IMR-90 (cell line): Measurements from ENCODE around the gene MIPEP. TPM values are rescaled to one million over a fixed set of nuclear protein-coding genes. Genes with fewer than 3 reads are reported as not detected.

Experiments used
- ATAC-seq: fragments of 200-7000 bp; cut with Tn5 transposase; 2 replicates; pipeline ENCODE4 v1.9.1; 2020; ENCODE audit warnings: low read depth, mild to moderate bottlenecking, moderate library complexity
- BruUV-seq: library from RNA; stranded (reverse); fragments of 400-500 nt; replicated peaks from 2 replicates; lab custom pipeline; 2021; lab: Mats Ljungman, UMichigan
- CTCF ChIA-PET: fragments of 300-600 bp; formaldehyde crosslinking; extraction: SDS; loops from one replicate; lab custom pipeline; 2021; ENCODE audit warnings: antibody characterized with exemption; lab: Yijun Ruan, JAX
- POLR2A ChIA-PET: fragments of 300-600 bp; sonication (Branson Sonifier 250); formaldehyde crosslinking; loops from one replicate; lab custom pipeline; 2022; ENCODE audit warnings: antibody characterized with exemption; ENCODE audit not compliant: unreplicated experiment; lab: Charles Lee
- DNase-seq: peaks from one replicate; pipeline ENCODE4 v3.0.0; 2013
- H2AFZ ChIP-seq: replicated peaks from 2 replicates; pipeline ENCODE3; 2013; ENCODE audit warnings: low read length, mild to moderate bottlenecking; ENCODE audit not compliant: poor library complexity
- H2AK5ac ChIP-seq: 2 replicates; pipeline ENCODE4 v1.6.1; 2013; ENCODE audit warnings: low read depth, low read length, inconsistent platforms
- H2AK9ac ChIP-seq: replicated peaks from 2 replicates; pipeline ENCODE3; 2013; ENCODE audit warnings: mild to moderate bottlenecking, low read depth, low read length, moderate library complexity; ENCODE audit not compliant: poor library complexity
- H2BK120ac ChIP-seq: 2 replicates; pipeline ENCODE4 v1.6.1; 2013; ENCODE audit warnings: low read depth, low read length, inconsistent platforms
- H2BK15ac ChIP-seq: 3 replicates; pipeline ENCODE4 v1.6.1; 2013; ENCODE audit warnings: low read depth, low read length, inconsistent platforms
- H2BK20ac ChIP-seq: 2 replicates; pipeline ENCODE4 v1.6.1; 2013; ENCODE audit warnings: low read depth, mild to moderate bottlenecking, inconsistent platforms, low read length, moderate library complexity
- H2BK5ac ChIP-seq: 2 replicates; pipeline ENCODE4 v1.6.1; 2013; ENCODE audit warnings: mild to moderate bottlenecking, low read depth, low read length, inconsistent platforms; ENCODE audit not compliant: poor library complexity, severe bottlenecking
- H3K14ac ChIP-seq: replicated peaks from 2 replicates; pipeline ENCODE4 v1.6.1; 2013; ENCODE audit warnings: low read depth, low read length, inconsistent platforms
- H3K18ac ChIP-seq: 2 replicates; pipeline ENCODE4 v1.6.1; 2013; ENCODE audit warnings: low read depth, low read length, control low read depth
- H3K23ac ChIP-seq: 2 replicates; pipeline ENCODE4 v1.6.1; 2013; ENCODE audit warnings: low read depth, low read length, inconsistent platforms
- H3K27ac ChIP-seq: 2 replicates; pipeline ENCODE4 v1.5.1; 2013; ENCODE audit warnings: mild to moderate bottlenecking, control low read depth, low read length; ENCODE audit not compliant: insufficient read depth
- H3K27me3 ChIP-seq: 2 replicates; pipeline ENCODE4 v1.6.1; 2013; ENCODE audit warnings: low read length; ENCODE audit not compliant: control insufficient read depth, insufficient read depth
- H3K36me3 ChIP-seq: 2 replicates; pipeline ENCODE4 v1.6.1; 2013; ENCODE audit warnings: low read length, mixed read lengths; ENCODE audit not compliant: control insufficient read depth, insufficient read depth
- H3K4ac ChIP-seq: 2 replicates; pipeline ENCODE4 v1.6.1; 2013; ENCODE audit warnings: low read depth, low read length, inconsistent platforms
- H3K4me1 ChIP-seq: 2 replicates; pipeline ENCODE4 v1.6.1; 2013; ENCODE audit warnings: low read length, mixed read lengths; ENCODE audit not compliant: control insufficient read depth, insufficient read depth
- H3K4me2 ChIP-seq: 2 replicates; pipeline ENCODE4 v1.6.1; 2013; ENCODE audit warnings: low read depth, mild to moderate bottlenecking, control low read depth, low read length, moderate library complexity
- H3K4me3 ChIP-seq: 2 replicates; pipeline ENCODE4 v1.5.1; 2013; ENCODE audit warnings: low read depth, mild to moderate bottlenecking, control low read depth, low read length, moderate library complexity; ENCODE audit not compliant: insufficient read depth
- H3K56ac ChIP-seq: 2 replicates; pipeline ENCODE4 v1.6.1; 2013; ENCODE audit warnings: low read length, inconsistent platforms; ENCODE audit not compliant: insufficient read depth; ENCODE audit errors: extremely low read depth
- H3K79me1 ChIP-seq, 2 experiments: 2 replicates each; pipeline ENCODE4 v1.6.1; 2013; ENCODE audit warnings: low read length in 2 of 2, inconsistent platforms in 1 of 2, low read depth in 1 of 2
- H3K9ac ChIP-seq: 2 replicates; pipeline ENCODE4 v1.6.1; 2013; ENCODE audit warnings: low read depth, low read length, control low read depth
- H3K9me1 ChIP-seq: 2 replicates; pipeline ENCODE4 v1.6.1; 2013; ENCODE audit warnings: low read length, inconsistent platforms; ENCODE audit not compliant: insufficient read depth
- H3K9me3 ChIP-seq: 2 replicates; pipeline ENCODE4 v1.6.1; 2013; ENCODE audit warnings: low read length; ENCODE audit not compliant: control insufficient read depth, insufficient read depth
- H4K20me1 ChIP-seq: 2 replicates; pipeline ENCODE4 v1.6.1; 2013; ENCODE audit warnings: low read length, inconsistent platforms; ENCODE audit not compliant: insufficient read depth
- H4K5ac ChIP-seq: 2 replicates; pipeline ENCODE4 v1.6.1; 2013; ENCODE audit warnings: mild to moderate bottlenecking, low read depth, low read length, control low read depth
- H4K8ac ChIP-seq, 2 experiments: 2 replicates each; pipeline ENCODE4 v1.6.1; 2013; ENCODE audit warnings: low read depth in 2 of 2, low read length in 2 of 2, control low read depth in 1 of 2, inconsistent platforms in 1 of 2
- H4K91ac ChIP-seq: 2 replicates; pipeline ENCODE4 v1.6.1; 2013; ENCODE audit warnings: low read depth, low read length, inconsistent platforms; ENCODE audit not compliant: insufficient read depth
- CEBPB ChIP-seq: IDR thresholded peaks from 2 replicates; pipeline ENCODE4 v1.6.1; 2012; ENCODE audit warnings: low read depth, low read length, improper control_type of control experiment
- FOS ChIP-seq: fragments of 150-350 bp; IDR thresholded peaks from 2 replicates; pipeline ENCODE4 v1.6.1; 2016; ENCODE audit warnings: low read depth, low read length
- MAZ ChIP-seq: IDR thresholded peaks from 2 replicates; pipeline ENCODE4 v1.6.1; 2012; ENCODE audit warnings: low read depth, mild to moderate bottlenecking, low read length, improper control_type of control experiment, moderate library complexity, borderline replicate concordance
- NFE2L2 ChIP-seq: fragments of 150-350 bp; IDR thresholded peaks from 2 replicates; pipeline ENCODE4 v1.6.1; 2016; ENCODE audit warnings: low read depth, mild to moderate bottlenecking, low read length
- POLR2A ChIP-seq: IDR thresholded peaks from 2 replicates; pipeline ENCODE4 v1.6.1; 2012; ENCODE audit warnings: mild to moderate bottlenecking, low read depth, low read length
- RCOR1 ChIP-seq: IDR thresholded peaks from 2 replicates; pipeline ENCODE4 v1.6.1; 2012; ENCODE audit warnings: mild to moderate bottlenecking, low read length, improper control_type of control experiment; ENCODE audit not compliant: insufficient replicate concordance
- RFX5 ChIP-seq: IDR thresholded peaks from 2 replicates; pipeline ENCODE4 v1.8.0; 2012; ENCODE audit warnings: low read depth, mild to moderate bottlenecking, low read length, moderate library complexity
- SMC3 ChIP-seq: fragments of 150-350 bp; IDR thresholded peaks from 2 replicates; pipeline ENCODE4 v1.6.1; 2016; ENCODE audit warnings: low read depth, mild to moderate bottlenecking, antibody characterized with exemption, low read length, moderate library complexity
- WGBS, 2 experiments: methylation state at CpG; one replicate each; pipeline versions ENCODE4 v1.1.5 to v1.1.7; 2013; ENCODE audit warnings: missing lambda C conversion rate in 2 of 2; ENCODE audit not compliant: insufficient read length in 1 of 2; ENCODE audit errors: extremely low coverage in 2 of 2; 5-methylcytosine and 5-hydroxymethylcytosine counted together
- dilution Hi-C: fragments of 300-500 bp; cut with HindIII; formaldehyde crosslinking; loops from one replicate; pipeline ENCODE4 v1.14.3; 2018; ENCODE audit warnings: low sequenced_read_pairs; ENCODE audit not compliant: unreplicated experiment
- in situ Hi-C: fragments of 300-500 bp; cut with MboI; formaldehyde crosslinking; loops from 3 replicates; pipeline ENCODE4 v1.14.3; 2019; ENCODE audit warnings: low sequenced_read_pairs, inconsistent platforms, mixed read lengths
- intact Hi-C: fragments of 100-400 bp; cut with micrococcal nuclease; formaldehyde crosslinking; loops from 2 replicates; pipeline ENCODE4 v1.10.0; 2022
- polyA plus RNA-seq, 3 experiments: library from polyadenylated mRNA; depleted of rRNA; stranded (reverse); fragments of >200 nt; gene quantifications; 2 replicates each; pipeline ENCODE4 v1.2.3, GENCODE V29; 2012; ENCODE audit warnings: low replicate concordance in 1 of 3
- total RNA-seq: library from RNA; depleted of rRNA; stranded (reverse); fragments of >200 nt; gene quantifications from 2 replicates; pipeline ENCODE4 v1.2.3, GENCODE V29; 2012
- TF ChIP-seq, protein P1 (sequence below): conservative IDR thresholded peaks from 2 replicates; pipeline ENCODE4 v1.5.1; 2012; ENCODE audit warnings: mild to moderate bottlenecking, low read depth, low read length, improper control_type of control experiment

Gene MIPEP
- total and polyA plus RNA-seq, 2 of the 4 experiments (the other 2 are of a cell fraction), result 15.0 to 21.5 TPM

DNA sequence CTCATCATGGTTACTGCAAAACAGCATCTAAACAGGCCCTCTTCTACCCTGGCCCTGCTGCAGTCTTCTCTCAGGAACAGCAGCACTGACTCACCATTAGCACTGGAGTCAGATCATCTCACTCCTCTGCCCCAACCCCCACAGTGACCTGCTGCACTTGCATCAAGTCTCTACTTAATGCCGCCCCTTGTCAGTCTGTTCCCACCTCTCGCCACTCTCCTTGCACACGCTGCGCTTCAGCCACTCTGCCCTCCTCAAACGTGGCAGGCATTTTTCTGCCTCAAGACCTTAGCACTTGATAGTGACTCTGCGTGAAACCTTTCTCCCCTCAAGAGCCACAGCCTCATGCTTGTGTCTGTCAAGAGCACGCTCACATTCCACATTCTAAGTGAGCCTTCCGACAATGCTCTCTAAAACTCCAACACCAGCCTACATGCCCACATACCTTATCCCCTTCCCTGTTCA, 22.1 kb downstream of the MIPEP start (continued):
- TF ChIP-seq, protein P1, sequence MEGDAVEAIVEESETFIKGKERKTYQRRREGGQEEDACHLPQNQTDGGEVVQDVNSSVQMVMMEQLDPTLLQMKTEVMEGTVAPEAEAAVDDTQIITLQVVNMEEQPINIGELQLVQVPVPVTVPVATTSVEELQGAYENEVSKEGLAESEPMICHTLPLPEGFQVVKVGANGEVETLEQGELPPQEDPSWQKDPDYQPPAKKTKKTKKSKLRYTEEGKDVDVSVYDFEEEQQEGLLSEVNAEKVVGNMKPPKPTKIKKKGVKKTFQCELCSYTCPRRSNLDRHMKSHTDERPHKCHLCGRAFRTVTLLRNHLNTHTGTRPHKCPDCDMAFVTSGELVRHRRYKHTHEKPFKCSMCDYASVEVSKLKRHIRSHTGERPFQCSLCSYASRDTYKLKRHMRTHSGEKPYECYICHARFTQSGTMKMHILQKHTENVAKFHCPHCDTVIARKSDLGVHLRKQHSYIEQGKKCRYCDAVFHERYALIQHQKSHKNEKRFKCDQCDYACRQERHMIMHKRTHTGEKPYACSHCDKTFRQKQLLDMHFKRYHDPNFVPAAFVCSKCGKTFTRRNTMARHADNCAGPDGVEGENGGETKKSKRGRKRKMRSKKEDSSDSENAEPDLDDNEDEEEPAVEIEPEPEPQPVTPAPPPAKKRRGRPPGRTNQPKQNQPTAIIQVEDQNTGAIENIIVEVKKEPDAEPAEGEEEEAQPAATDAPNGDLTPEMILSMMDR, result no peak
- TF ChIP-seq POLR2A, result no peak

GRCh38 chr13:23866420-23867026, 22.7 kb downstream of the MIPEP start:
- peak overlapping the region; percentile 89 for H2BK15ac ChIP-seq
- intact Hi-C loops, result loop anchor here (2.0 to 5.0 kb wide), 3 partner anchors 69 to 189 kb away; no protein-coding TSS in a partner anchor
- peak overlapping the region; percentile 90 for H2BK120ac ChIP-seq
- H3K27ac ChIP-seq, result peak overlapping the region; percentile 89
- no peaks in the 10 kb centered on the region for H4K20me1 ChIP-seq
- peaks cover 21% of the 10 kb centered on the region for H3K4me1 ChIP-seq
- H4K8ac ChIP-seq, result peak overlapping the region; percentile 84 to 95
- peak overlapping the region; percentile 72 for H3K9ac ChIP-seq
- peak overlapping the region; percentile 81 for H2AK5ac ChIP-seq
- H2BK5ac ChIP-seq, result peak overlapping the region; percentile 86
- H3K4me3 ChIP-seq, result no peak overlapping the region
- H3K79me1 ChIP-seq, result peaks cover 4 to 21% of the 10 kb centered on the region in 2 experiments; a peak in 2 of 4 replicates
- H4K5ac ChIP-seq, result peak overlapping the region; percentile 70
- no peak for TF ChIP-seq RCOR1
- TF ChIP-seq MAZ, result no peak
- TF ChIP-seq, protein P1, result no peak
- TF ChIP-seq SMC3, result no peak
- no peak for TF ChIP-seq FOS
- no peak for TF ChIP-seq NFE2L2
- TF ChIP-seq CEBPB, result no peak
- no peak for TF ChIP-seq RFX5
- peak overlapping the region; percentile 74 for H2AK9ac ChIP-seq
- H3K56ac ChIP-seq, result peak overlapping the region; percentile 79
- H3K4ac ChIP-seq, result peak overlapping the region; percentile 85
- CTCF ChIA-PET, result interaction anchor here (1.4 kb wide), 1 partner anchor 76 kb away, joined by 3 read pairs; no protein-coding TSS in a partner anchor
- BruUV-seq, result no TSS peak
- H3K27me3 ChIP-seq, result no peaks in the 10 kb centered on the region
- H2AFZ ChIP-seq, result peak overlapping the region; percentile 55
- peak overlapping the region; percentile 99 for H2BK20ac ChIP-seq
- no peak for ATAC-seq
- H3K23ac ChIP-seq, result peak overlapping the region; percentile 69
- peak overlapping the region; percentile 4; the same call in 1 of the 2 replicates for H3K4me2 ChIP-seq
- peak overlapping the region; percentile 92 for H3K14ac ChIP-seq
- H4K91ac ChIP-seq, result peak overlapping the region; percentile 97
- in situ Hi-C loops, result loop anchor here (5.0 to 10.0 kb wide), 2 partner anchors 282 to 399 kb away; no protein-coding TSS in a partner anchor
- H3K36me3 ChIP-seq, result no peaks in the 10 kb centered on the region
- POLR2A ChIA-PET, result interaction anchor here (0.5 kb wide), 1 partner anchor 33 kb away, joined by 22 read pairs; no protein-coding TSS in a partner anchor
- H3K18ac ChIP-seq, result peak overlapping the region; percentile 74
- WGBS, 2 experiments, result 93% methylated on average over 7 of the region's 9 CpGs; no CpG with 5 or more reads in 1 of the 2 experiments
- peak; percentile 15 for DNase-seq
- dilution Hi-C loops, result no loop called here
- no peaks in the 10 kb centered on the region for H3K9me3 ChIP-seq
- H3K9me1 ChIP-seq, result peaks cover 22% of the 10 kb centered on the region
